ENCODE results near the gene SOD1. TPM values are rescaled to one million over a fixed set of nuclear protein-coding genes. Genes with fewer than 3 reads are reported as not detected.

SOD1 gene
- total RNA-seq, 4 donors from 2014 or later = 160 to 389 (median 286) TPM

- TF ChIP-seq, protein P1, sequence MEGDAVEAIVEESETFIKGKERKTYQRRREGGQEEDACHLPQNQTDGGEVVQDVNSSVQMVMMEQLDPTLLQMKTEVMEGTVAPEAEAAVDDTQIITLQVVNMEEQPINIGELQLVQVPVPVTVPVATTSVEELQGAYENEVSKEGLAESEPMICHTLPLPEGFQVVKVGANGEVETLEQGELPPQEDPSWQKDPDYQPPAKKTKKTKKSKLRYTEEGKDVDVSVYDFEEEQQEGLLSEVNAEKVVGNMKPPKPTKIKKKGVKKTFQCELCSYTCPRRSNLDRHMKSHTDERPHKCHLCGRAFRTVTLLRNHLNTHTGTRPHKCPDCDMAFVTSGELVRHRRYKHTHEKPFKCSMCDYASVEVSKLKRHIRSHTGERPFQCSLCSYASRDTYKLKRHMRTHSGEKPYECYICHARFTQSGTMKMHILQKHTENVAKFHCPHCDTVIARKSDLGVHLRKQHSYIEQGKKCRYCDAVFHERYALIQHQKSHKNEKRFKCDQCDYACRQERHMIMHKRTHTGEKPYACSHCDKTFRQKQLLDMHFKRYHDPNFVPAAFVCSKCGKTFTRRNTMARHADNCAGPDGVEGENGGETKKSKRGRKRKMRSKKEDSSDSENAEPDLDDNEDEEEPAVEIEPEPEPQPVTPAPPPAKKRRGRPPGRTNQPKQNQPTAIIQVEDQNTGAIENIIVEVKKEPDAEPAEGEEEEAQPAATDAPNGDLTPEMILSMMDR (IDR thresholded peaks at IDR 0.05) = no peak
- DNase-seq (ENCODE audit: low spot score) = no peak
- no peak for ATAC-seq (ENCODE audit: low FRiP score)
Measured at GRCh38 chr21:31683029-31683428, 23.5 kb downstream of the SOD1 start.

GRCh38 chr21:31684918-31685317 lies 25.4 kb downstream of the SOD1 start:
- ATAC-seq (ENCODE audit: low FRiP score) = no peak

GRCh38 chr21:31686272-31686915 lies 26.9 kb downstream of the SOD1 start:
- ATAC-seq (ENCODE audit: low FRiP score) = no peak
- TF ChIP-seq, protein P1 (IDR thresholded peaks at IDR 0.05) = no peak
- no peak for DNase-seq (ENCODE audit: low spot score)

More at GRCh38 chr21:31684918-31685317, 25.4 kb downstream of the SOD1 start:
- no peak for DNase-seq (ENCODE audit: low spot score)
- TF ChIP-seq, protein P1 (IDR thresholded peaks at IDR 0.05) = no peak

DNA sequence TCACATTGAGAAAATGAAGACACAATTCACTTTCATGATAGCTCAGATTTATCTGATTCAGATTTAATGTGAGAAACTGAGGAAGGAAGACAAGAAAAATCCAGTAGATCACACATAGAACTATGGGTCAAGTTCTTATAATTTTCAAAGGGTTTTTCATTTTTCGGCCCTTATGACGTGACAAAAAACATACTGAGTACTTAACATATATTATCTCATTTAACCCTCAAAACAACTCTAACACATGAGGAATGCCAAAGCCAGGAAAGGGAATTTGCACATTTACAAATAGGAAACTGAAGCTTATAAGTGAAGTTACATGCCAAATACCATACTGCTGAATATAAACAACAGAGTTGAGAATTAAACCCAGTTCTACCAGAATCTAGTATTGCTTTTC lies 27.6 kb downstream of the SOD1 start:
- ATAC-seq (ENCODE audit: low FRiP score) = no peak
- TF ChIP-seq, protein P1 (IDR thresholded peaks at IDR 0.05) = no peak
- DNase-seq (ENCODE audit: low spot score) = no peak

GRCh38 chr21:31688603-31689368 lies 29.3 kb downstream of the SOD1 start:
- ATAC-seq (ENCODE audit: low FRiP score) (no peak), DNase-seq (ENCODE audit: low spot score) (no peak)
- TF ChIP-seq, protein P1 (IDR thresholded peaks at IDR 0.05) = no peak

- TF ChIP-seq, protein P1 (IDR thresholded peaks at IDR 0.05) = no peak
- ATAC-seq (ENCODE audit: low FRiP score) (no peak), DNase-seq (ENCODE audit: low spot score) (no peak)
Measured at GRCh38 chr21:31693222-31693621, 33.7 kb downstream of the SOD1 start.

DNA sequence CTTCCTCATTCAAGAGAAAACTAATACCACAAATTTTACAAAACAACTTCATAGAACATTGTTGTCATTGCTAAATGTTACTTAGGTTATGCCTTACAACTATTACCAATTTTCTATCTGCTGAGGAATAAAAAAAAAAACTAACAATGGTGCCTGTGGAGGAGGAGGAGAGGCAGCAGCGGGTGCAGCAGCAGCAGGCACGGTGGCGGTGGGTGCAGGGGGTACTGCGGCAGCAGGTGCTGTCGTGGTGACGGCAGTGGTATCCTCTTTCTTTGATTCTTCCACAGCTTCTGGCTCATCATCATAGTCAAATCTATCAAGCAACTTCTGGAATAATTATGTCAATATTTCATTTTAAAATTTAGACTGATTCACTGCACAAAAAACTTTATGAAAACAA lies 36.9 kb downstream of the SOD1 start:
- TF ChIP-seq, protein P1 (IDR thresholded peaks at IDR 0.05) = no peak
- ATAC-seq (ENCODE audit: low FRiP score) = no peak
- DNase-seq (ENCODE audit: low spot score) = no peak

Data from omental fat pad (tissue), 4 donors.